NCI-H1694 treated with DMSO at 0.1 percent for 48 hours (cell line): Measurements from ENCODE around the gene PSMA7.

Source experiments
- DNase-seq: peaks from one replicate; lab custom pipeline; 2025; lab: John Stamatoyannopoulos, UW

The PSMA7 gene

GRCh38 chr20:62136283-62137091, 6.7 kb downstream of the PSMA7 start:
- DNase-seq = peak; percentile 21

- no peak for DNase-seq
Observed at GRCh38 chr20:62135573-62136266, 7.5 kb downstream of the PSMA7 start.

DNA sequence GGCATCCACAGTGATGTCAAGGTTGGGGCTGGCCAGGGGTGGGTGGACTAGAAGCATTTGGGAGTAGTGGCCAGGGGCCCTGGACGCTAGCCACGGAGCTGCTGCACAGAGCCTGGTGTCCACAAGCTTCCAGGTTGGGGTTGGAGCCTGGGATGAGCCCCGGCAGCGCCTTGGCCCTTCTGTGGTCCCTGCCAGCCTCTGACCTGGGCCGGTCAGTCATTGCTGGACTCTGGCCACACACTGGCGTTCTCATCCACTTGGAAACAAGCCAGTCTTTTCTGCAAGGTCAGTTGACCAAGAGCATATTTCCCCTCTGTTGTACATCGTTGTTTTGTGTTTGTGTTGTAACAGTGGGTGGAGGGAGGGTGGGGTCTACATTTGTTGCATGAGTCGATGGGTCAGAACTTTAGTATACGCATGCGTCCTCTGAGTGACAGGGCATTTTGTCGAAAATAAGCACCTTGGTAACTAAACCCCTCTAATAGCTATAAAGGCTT, 8.4 kb downstream of the PSMA7 start:
- no peak for DNase-seq

DNA sequence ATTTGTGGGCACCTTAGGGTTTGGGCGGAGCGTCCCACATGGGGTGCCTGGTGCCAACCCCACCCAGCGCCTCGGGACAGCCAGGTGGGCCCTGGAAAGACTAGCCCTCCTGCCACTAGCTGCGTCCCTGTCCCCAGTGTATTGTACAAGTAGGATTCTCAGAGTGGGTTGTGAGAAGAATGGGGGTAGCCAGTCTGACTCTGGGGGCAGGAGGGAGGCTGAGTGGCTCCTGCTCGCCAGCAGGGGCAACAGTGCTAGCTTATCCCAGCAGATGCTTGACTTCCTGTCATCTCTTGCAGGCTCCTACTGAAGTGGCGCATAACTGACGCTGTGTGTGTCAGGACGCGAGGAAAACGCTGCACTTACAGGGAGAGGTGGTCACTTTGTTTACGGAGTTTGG, 9.3 kb downstream of the PSMA7 start:
- no peak for DNase-seq

DNA sequence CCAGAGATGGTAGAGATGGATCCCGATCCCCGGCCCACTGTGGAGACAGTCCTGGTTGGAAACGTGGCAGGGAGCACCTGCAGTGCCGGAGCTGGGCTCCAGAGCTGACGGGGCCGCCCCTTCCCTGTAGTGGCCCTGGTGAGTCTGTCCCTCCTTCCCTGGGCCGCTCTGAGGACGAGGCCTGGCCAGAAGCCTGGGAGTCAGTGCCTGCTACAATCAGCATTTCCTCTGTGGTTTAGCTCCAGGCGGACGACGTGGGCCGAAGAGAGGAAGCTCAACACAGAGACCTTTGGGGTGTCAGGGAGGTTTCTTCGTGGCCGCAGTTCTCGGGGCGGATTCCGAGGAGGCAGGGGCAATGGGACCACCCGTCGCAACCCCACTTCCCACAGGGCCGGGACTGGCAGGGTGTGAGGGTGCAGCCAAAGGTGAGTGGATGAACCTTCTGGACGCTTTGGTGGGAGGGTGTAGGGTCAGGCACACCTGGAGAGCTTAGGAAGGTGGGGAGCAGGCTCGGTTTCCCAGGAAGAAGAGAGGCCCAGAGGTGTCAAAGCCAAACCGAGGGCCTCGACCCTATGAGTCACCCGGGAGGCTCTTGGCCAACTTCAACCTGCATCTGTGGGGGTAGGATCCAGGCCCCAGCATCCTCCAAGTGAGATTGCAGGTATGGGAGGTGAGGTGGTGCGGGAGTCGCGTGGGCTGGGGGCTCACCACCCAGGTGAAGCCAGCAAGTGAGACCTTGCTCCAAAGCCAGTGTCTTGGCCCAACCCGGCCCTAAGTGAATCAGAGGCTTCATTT, 9.9 kb downstream of the PSMA7 start:
- no peak for DNase-seq

DNA sequence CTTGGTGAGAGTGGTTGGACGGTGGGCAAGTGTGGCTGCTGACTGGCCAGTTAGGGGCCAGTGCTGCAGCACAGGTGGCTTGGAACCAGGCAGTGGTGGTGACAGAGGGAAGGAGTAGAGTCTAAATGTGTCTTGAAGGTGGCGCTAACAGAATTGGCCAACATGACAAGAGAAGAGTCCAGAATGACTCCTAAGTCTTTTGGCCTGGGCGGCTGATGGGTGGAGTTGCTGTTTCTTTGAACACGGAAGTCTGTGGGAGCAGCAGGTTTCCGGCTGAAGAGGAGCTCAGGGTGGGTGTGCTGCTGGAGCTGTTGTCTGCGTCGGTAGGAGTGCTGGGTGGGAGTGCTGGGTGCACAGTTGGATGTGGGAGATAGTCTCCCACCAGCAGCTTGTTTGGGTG, 10.8 kb downstream of the PSMA7 start:
- no peak for DNase-seq

DNA sequence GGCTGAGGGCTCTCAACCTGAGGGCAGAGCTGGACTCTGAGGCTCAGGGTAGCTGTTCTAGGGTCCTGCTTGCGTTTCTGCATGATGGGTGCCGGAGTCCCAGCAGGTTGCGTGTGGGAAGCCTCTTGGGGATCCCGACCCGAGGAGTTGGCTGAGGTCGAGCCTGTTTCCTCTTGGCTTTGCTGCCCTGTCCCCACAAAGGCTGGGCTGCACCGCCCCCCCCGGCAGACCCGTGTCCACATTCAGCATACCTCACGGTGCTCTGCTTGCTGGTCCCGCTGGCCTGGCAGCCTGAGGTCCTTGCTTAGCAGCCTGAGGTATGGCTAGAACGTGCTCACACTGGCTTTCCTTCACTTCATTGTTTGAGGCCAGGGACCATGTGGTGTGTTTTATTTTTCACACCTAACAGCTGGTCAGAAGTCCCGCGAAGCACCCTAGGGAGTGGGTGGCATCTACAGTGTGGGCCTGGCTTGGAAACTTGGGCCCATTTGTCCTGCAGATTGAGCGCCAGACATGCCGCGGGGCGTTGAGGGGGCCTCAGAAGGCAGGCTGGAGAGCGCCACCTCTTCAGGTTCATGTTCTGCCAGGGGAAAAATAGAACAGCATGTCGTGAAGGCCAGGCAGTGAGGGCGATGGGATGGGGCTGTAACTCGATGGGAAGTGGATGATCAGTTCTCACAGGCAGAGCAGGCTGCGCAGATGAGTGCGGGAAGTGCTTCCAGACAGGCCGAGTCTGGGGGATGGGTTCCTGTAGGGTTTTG, 11.5 kb downstream of the PSMA7 start:
- DNase-seq = no peak

GRCh38 chr20:62129731-62130531, 13.3 kb downstream of the PSMA7 start:
- no peak for DNase-seq

GRCh38 chr20:62128502-62128901, 14.7 kb downstream of the PSMA7 start:
- no peak for DNase-seq

- no peak for DNase-seq
Observed at GRCh38 chr20:62127799-62128198, 15.4 kb downstream of the PSMA7 start.

GRCh38 chr20:62126141-62126540, 17.1 kb downstream of the PSMA7 start:
- no peak for DNase-seq

- DNase-seq = no peak
Observed at GRCh38 chr20:62123450-62124118, 19.6 kb downstream of the PSMA7 start.

DNA sequence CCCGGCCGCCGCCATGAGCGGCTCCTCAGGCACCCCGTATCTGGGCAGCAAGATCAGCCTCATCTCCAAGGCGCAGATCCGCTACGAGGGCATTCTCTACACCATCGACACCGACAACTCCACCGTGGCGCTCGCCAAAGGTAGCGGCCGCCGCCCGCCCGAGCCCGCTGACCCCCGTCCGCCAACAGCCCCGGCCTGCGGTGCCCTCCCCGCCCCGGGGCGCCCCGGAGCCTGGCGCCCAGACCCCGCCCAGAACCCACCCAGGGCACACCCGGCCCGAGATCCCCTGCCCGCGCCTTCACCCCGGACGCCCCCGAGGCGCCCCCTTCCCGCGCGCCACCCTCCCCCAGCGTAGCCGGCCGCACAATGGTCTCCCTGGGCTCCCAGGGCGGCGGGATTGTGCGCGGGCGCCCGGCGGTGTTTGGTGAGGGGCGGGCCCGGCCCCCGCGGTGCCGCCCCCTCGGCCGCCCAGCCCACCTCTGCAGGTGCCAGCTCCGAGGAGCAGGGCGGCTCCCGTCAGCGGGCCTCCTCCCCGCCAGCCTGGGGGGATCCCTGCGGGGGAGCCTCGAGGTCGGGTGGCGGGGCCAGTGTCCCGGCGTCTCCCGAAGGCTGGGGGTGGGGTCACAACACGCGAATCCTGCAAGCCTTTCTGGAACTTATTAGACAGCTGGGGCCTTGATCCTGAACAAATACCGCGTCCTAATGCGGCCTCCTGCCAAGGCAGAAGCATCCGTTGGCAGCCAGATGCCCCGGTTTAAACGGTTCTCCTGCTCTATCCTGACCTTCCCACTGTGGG, 20.3 kb downstream of the PSMA7 start:
- peak; percentile 51 for DNase-seq

- peak; percentile 84 for DNase-seq
Observed at GRCh38 chr20:62121776-62122653, 21.2 kb downstream of the PSMA7 start, which contains the start of gene LSM14B. Gene LSM14B (plus strand): TSS chr20:62122475. CDS start chr20:62122667, 192 bp downstream.

- no peak for DNase-seq
Observed at GRCh38 chr20:62120990-62121775, 22.0 kb downstream of the PSMA7 start.

GRCh38 chr20:62120365-62120762, 22.8 kb downstream of the PSMA7 start:
- DNase-seq = no peak

DNA sequence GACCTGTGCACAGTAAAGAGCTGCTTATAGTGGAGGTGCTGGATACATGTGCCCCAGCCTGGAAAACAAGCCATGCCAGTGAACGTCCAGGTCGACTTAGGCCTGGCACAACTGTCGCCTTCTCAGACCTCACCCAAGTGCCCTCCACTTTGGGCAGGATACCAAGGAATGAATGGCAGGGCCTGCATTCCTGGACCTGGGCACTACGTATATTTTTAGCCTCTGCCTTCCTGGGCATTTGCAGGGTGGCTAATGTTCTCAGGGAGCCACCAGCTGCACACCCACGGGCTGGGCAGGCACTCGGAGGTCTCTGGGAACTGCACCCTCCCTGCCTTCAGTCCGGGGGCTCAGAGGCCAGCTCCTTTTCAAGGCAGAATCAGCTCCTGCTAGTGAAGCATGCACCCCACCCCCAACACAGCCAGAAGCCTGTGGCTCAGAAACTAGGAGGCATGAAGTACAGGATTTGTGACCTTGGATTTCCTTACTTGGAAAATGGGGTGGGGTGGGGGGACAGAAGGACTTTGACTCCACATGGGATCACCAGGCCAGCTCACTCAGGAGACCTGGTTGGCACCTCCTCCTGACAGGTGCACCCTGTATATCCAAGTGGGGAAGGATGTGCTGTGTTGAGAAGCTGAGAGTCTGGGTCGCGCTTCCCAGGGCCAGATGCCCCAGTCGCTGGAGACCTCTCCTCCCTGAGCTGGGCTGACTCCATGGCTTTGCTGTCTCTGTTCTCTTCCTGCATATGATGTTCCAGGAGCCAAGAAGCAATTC, 23.4 kb downstream of the PSMA7 start:
- no peak for DNase-seq
